Measurements from ENCODE around the gene HNRNPF. TPM values are rescaled to one million over a fixed set of nuclear protein-coding genes. Genes with fewer than 3 reads are reported as not detected.

Gene HNRNPF
- polyA plus RNA-seq, 1 donor (not counting 4 experiments of a cell fraction or from before 2014, with no cell fraction given): 238 TPM

DNA sequence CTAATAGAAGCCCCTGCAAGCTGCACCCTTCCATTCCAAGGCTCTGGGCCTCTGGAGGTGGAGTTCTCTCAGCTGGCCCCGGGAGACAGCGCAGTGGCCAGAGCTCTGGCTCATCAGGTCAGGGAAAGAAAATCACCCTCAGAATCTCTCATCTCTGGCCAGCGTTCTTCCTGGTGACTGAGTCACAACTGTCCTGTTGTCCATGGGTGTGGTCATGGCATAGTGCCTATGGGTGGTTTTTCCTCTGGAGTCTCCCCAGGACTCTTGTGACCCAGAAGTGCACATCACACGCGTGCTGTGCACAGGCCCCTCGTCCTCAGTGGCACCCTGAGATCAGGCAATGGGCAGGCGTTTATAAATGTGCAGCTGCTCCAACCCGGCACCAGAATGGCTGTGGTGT lies 64.9 kb downstream of the HNRNPF start:
- Histone ChIP-seq H3K9me1 (ENCODE audit: control insufficient read depth, extremely low read depth, insufficient read depth, low read length) (no peaks in the 10 kb centered on the region), H3K9me3 (ENCODE audit: control insufficient read depth, low read depth, low read length) (no peaks in the 10 kb centered on the region), H2AFZ (ENCODE audit: control insufficient read depth, low read length) (no peak overlapping the region), H3K9ac (ENCODE audit: control insufficient read depth, extremely low read depth, insufficient read depth, low read length) (no peak overlapping the region), H3K4me3 (ENCODE audit: control insufficient read depth in 2 of 3, extremely low read depth in 1 of 3, insufficient read depth in 2 of 3, low read depth in 1 of 3, low read length in 3 of 3) (no peak overlapping the region), H3K79me2 (ENCODE audit: control insufficient read depth, insufficient read depth, low read length) (no peaks in the 10 kb centered on the region), H3K36me3 (ENCODE audit: control insufficient read depth in 2 of 2, extremely low read depth in 1 of 2, insufficient read depth in 2 of 2, low read length in 2 of 2) (no peaks in the 10 kb centered on the region), H3K27me3 (ENCODE audit: control insufficient read depth, extremely low read depth, insufficient read depth, low read length) (no peaks in the 10 kb centered on the region), H3K27ac (ENCODE audit: control insufficient read depth, insufficient read depth, low read length) (no peak overlapping the region), H4K20me1 (ENCODE audit: control insufficient read depth, extremely low read depth, insufficient read depth, low read length) (no peaks in the 10 kb centered on the region), H3K4me2 (ENCODE audit: control insufficient read depth, extremely low read depth, insufficient read depth, low read depth, low read length) (no peak overlapping the region), H3K4me1 (ENCODE audit: control insufficient read depth, extremely low read depth, insufficient read depth, low read length) (peaks cover 29% of the 10 kb centered on the region)
- FAIRE-seq: no peak
- TF ChIP-seq, protein P1, sequence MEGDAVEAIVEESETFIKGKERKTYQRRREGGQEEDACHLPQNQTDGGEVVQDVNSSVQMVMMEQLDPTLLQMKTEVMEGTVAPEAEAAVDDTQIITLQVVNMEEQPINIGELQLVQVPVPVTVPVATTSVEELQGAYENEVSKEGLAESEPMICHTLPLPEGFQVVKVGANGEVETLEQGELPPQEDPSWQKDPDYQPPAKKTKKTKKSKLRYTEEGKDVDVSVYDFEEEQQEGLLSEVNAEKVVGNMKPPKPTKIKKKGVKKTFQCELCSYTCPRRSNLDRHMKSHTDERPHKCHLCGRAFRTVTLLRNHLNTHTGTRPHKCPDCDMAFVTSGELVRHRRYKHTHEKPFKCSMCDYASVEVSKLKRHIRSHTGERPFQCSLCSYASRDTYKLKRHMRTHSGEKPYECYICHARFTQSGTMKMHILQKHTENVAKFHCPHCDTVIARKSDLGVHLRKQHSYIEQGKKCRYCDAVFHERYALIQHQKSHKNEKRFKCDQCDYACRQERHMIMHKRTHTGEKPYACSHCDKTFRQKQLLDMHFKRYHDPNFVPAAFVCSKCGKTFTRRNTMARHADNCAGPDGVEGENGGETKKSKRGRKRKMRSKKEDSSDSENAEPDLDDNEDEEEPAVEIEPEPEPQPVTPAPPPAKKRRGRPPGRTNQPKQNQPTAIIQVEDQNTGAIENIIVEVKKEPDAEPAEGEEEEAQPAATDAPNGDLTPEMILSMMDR (optimal IDR thresholded peaks at IDR 0.05 in 1 of 3, IDR thresholded peaks at IDR 0.05 in 1 of 3, conservative IDR thresholded peaks at IDR 0.05 in 1 of 3; ENCODE audit: extremely low read depth in 1 of 3, insufficient read depth in 2 of 3, low read length in 3 of 3): no peak
- no peak for TF ChIP-seq EZH2 (IDR thresholded peaks at IDR 0.05; ENCODE audit: low read length)
- no peak for DNase-seq (ENCODE audit: low read depth, low spot score)
- dilution Hi-C loops (cut with MboI; ENCODE audit: extremely low pct_ligation_motif_present, low sequenced_read_pairs): no loop called here

DNA sequence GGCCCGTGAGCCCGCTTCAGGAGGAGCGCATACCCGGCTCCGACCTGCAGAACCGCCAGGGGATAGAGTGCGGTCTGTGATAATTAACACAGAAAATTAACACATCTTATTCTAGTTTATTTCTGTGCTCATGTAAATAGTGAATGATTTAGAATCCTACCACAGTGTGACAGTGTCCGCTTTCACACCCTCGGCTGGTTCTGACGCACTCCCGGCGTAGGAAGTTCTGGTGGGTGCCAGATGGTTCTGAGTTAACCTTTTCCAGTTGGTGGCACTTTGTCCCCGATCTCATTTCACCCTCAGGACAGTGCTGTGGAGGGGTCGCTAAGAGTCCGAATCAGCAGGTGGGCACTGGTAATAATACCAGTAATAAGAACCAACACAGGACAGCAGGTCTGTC lies 65.9 kb downstream of the HNRNPF start:
- H4K20me1 ChIP-seq (ENCODE audit: control insufficient read depth, extremely low read depth, insufficient read depth, low read length): no peaks in the 10 kb centered on the region
- H3K4me3 ChIP-seq (ENCODE audit: control insufficient read depth in 2 of 3, extremely low read depth in 1 of 3, insufficient read depth in 2 of 3, low read depth in 1 of 3, low read length in 3 of 3): no peak overlapping the region
- H3K4me2 ChIP-seq (ENCODE audit: control insufficient read depth, extremely low read depth, insufficient read depth, low read depth, low read length): no peak overlapping the region
- no peak overlapping the region for H3K27ac ChIP-seq (ENCODE audit: control insufficient read depth, insufficient read depth, low read length)
- dilution Hi-C loops (cut with MboI; ENCODE audit: extremely low pct_ligation_motif_present, low sequenced_read_pairs): no loop called here
- no peaks in the 10 kb centered on the region for H3K9me1 ChIP-seq (ENCODE audit: control insufficient read depth, extremely low read depth, insufficient read depth, low read length)
- no peaks in the 10 kb centered on the region for H3K9me3 ChIP-seq (ENCODE audit: control insufficient read depth, low read depth, low read length)
- no peaks in the 10 kb centered on the region for H3K27me3 ChIP-seq (ENCODE audit: control insufficient read depth, extremely low read depth, insufficient read depth, low read length)
- H3K36me3 ChIP-seq (ENCODE audit: control insufficient read depth in 2 of 2, extremely low read depth in 1 of 2, insufficient read depth in 2 of 2, low read length in 2 of 2): no peaks in the 10 kb centered on the region
- peaks cover 22% of the 10 kb centered on the region for H3K4me1 ChIP-seq (ENCODE audit: control insufficient read depth, extremely low read depth, insufficient read depth, low read length)
- no peak for FAIRE-seq
- no peak for TF ChIP-seq EZH2 (IDR thresholded peaks at IDR 0.05; ENCODE audit: low read length)
- TF ChIP-seq, protein P1 (optimal IDR thresholded peaks at IDR 0.05 in 1 of 3, IDR thresholded peaks at IDR 0.05 in 1 of 3, conservative IDR thresholded peaks at IDR 0.05 in 1 of 3; ENCODE audit: extremely low read depth in 1 of 3, insufficient read depth in 2 of 3, low read length in 3 of 3): no peak
- no peaks in the 10 kb centered on the region for H3K79me2 ChIP-seq (ENCODE audit: control insufficient read depth, insufficient read depth, low read length)
- H2AFZ ChIP-seq (ENCODE audit: control insufficient read depth, low read length): no peak overlapping the region
- DNase-seq (ENCODE audit: low read depth, low spot score): no peak
- H3K9ac ChIP-seq (ENCODE audit: control insufficient read depth, extremely low read depth, insufficient read depth, low read length): no peak overlapping the region

All from keratinocyte (primary cell).